Measurements from ENCODE around the gene LYRM4.

Gene LYRM4

GRCh38 chr6:5282191-5282623, 21.5 kb upstream of the LYRM4 start:
- H3K4me3 ChIP-seq (ENCODE audit: low read depth, low read length) = no peak overlapping the region

- H3K4me3 ChIP-seq (ENCODE audit: low read depth, low read length) = no peak overlapping the region
These were observed 20.2 kb upstream of the LYRM4 start for GRCh38 chr6:5280920-5281319.

GRCh38 chr6:5279891-5280338, 19.2 kb upstream of the LYRM4 start:
- H3K4me3 ChIP-seq (ENCODE audit: low read depth, low read length) = no peak overlapping the region

DNA sequence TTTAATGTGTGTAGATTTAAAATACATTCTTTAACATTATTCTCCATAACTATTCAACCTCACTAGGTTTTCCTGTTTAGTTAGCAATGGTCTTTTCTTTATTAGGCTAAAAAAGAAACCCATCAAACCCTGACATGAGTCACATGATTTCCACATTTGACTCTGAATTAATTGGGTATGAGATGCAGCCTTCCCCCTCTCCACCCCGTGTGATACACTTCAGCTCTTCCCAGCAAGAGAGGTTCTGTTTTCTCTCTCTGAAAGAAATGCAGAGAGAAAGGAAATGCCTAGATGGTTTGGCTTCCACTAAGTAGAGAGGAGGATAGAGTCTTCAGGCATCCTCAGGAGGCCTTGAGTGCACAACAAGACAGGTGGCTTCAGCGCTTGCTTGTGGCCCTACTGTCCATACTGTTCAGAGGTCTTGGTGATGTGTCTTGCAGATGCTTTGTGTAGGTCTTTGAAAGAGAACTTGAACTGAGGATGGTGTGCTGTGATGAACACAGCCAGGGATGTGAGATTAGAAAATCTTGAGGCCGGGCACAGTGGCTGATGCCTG, 17.9 kb upstream of the LYRM4 start:
- H3K4me3 ChIP-seq (ENCODE audit: low read depth, low read length) = no peak overlapping the region

DNA sequence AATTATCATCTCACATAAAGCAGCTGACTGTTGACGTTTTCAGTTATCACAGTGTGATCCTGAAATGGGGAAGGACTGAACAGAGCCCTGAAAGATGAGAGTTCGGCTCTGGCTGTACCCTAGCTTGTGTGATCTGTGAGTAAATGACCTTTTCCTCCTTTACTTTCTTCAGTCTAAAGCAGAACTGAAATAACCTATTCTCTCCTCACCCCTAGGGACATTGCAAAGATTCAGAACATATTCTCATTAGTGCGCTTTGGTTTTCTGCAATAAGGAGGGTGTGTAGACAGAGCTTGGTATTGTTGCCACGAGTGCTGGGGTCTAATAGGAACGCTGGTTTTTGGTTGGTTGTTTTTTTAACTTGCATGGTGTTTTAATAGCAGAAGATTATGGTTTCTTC, 17.3 kb upstream of the LYRM4 start:
- no peak overlapping the region for H3K4me3 ChIP-seq (ENCODE audit: low read depth, low read length)

GRCh38 chr6:5277589-5277988, 16.8 kb upstream of the LYRM4 start:
- no peak overlapping the region for H3K4me3 ChIP-seq (ENCODE audit: low read depth, low read length)

GRCh38 chr6:5276581-5276980, 15.8 kb upstream of the LYRM4 start:
- H3K4me3 ChIP-seq (ENCODE audit: low read depth, low read length) = no peak overlapping the region

DNA sequence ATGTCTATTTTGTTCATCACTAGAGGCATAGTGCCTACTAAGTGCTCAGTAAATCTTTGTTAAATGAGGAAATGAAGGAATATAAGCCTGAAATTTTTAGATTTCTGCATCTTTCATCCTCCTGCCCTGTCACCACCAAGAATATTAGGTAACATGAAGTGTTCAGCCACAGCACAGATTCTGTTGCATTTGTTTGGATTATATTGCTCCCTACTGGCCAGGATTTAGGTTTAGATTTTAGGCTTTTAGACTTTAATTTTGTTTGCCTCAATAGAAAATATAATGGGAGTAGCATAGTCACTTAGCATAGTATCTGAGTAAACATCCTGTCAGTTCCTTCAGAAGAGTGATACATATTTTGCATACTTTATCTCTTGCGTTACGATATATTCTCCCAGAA, 14.7 kb upstream of the LYRM4 start:
- H3K4me3 ChIP-seq (ENCODE audit: low read depth, low read length) = no peak overlapping the region

DNA sequence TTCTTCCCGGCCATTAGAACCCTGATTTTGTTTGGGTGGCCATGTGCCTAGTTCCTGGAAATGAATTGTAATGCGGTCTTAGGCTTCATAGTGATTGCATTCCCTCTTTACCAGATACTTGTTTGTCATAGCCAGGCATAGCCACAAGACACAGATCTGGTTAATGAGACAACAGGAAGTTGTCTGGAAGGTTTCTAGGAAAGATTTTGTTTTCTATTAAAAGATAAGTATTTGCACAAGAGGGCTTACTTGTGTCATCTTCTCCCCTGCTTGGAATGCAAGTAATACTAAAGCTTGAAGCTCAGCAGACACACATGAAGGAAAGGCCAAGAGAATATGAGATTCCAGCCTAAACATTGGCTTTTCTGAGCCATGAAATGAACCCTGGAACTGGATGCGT, 13.5 kb upstream of the LYRM4 start:
- no peak overlapping the region for H3K4me3 ChIP-seq (ENCODE audit: low read depth, low read length)

DNA sequence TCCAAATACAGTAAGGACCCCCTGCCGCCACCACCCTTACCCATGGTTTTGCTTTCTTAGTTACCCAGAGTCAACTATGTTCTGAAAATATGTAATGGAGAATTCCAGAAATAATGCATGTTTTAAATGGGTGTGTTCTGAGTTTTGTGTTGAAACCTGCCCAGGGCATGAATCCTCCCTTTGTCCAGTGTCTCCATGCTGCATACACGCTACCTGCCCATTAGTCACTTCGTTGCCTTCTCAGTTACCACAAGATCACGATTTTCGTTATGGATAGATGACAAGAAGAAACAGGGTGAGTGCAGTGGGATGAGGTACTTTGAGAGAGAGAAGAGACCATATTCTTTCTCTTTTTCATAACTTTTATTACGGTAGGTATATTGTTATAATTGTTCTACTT, 11.2 kb upstream of the LYRM4 start:
- no peak overlapping the region for H3K4me3 ChIP-seq (ENCODE audit: low read depth, low read length)

DNA sequence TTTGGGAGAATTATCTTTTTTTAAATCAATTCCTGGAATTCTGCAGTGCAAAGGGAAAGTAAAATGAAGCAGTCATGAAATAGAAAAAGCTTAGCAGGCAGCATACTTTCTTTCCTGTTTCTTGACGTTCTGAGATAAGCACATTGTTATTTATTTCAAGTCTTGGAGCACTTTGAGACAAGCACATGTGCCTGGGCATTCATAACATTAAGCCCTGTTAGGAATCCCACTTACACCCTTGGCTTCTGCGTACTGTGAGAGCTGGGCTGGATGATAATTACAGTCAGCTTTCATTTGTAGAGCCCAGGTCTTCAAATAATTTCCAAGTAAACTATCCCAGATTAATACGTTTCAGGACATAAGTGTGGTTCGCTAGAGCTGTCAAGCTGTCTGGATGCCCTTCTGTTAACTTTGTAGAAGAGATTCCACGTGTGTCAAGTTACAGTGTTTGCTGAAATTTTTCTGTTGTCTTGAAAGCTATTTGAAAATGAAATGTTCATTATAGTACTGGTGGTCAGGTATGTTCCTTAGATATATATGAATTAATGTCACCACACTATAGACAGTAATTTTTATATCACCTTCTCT, 9.4 kb upstream of the LYRM4 start:
- no peak overlapping the region for H3K4me3 ChIP-seq (ENCODE audit: low read depth, low read length)

GRCh38 chr6:5266423-5266822, 5.7 kb upstream of the LYRM4 start:
- no peak overlapping the region for H3K4me3 ChIP-seq (ENCODE audit: low read depth, low read length)

GRCh38 chr6:5261545-5262109, 877 bp upstream of the LYRM4 start:
- peak overlapping the region; percentile 87 for H3K4me3 ChIP-seq (ENCODE audit: low read depth, low read length)

GRCh38 chr6:5260111-5260620, 584 bp downstream of the LYRM4 start:
- peak overlapping the region; percentile 87 for H3K4me3 ChIP-seq (ENCODE audit: low read depth, low read length)

DNA sequence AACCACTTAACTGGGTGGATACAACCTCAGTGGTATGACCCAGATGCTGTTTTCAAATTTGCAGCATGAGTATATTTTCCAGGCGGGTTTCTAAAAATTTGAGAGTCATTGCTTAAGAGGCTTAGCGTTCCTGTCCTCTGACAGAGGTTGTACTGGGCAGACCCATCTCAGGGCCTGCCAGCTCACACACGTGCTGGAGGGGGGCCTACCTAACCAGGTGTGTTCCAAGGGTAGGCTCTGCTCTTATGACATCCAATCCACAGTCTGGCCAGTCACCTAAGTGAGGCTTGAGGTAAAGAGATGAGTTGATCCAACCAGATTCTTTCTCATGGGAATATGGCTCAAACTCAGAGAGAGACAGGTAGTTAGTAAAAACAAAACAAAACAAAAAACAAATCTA, 1.3 kb downstream of the LYRM4 start:
- peak overlapping the region; percentile 87 for H3K4me3 ChIP-seq (ENCODE audit: low read depth, low read length)

DNA sequence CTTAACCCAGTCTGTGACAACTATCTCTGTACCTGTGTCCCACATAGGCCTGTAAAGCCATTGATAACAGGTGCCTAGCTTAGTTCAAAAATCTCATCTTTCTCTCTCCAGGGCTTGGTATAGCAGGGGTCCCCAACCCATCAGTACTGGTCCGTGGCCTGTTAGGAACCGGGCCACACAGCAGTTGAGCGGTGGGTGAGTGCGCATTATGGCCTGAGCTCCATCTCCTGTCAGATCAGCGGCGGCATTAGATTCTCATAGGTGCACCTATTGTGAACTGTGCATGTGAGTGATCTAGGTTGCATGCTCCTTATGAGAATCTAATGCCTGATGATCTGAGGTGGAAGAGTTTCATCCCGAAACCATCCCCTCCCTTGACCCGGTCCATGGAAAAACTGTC, 3.4 kb downstream of the LYRM4 start:
- H3K4me3 ChIP-seq (ENCODE audit: low read depth, low read length) = no peak overlapping the region

DNA sequence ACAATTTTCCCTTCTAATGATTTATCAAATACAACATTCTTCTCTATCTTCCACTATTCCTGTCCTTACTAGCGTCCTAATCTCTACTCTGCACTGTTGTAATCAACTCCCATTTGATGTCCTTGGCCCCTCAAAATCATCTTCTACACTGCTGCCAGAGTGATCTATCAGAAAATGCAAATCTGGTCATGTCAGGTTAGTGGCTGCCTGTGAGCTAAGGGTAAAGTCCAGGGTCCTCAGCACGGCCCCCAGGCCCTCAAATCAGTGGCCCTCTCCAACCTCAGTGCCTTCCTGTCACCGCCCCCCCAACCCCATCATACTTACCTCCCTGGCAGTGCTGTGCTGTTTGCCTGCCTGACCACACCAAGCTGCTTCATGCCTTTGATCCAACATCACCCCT, 3.8 kb downstream of the LYRM4 start:
- no peak overlapping the region for H3K4me3 ChIP-seq (ENCODE audit: low read depth, low read length)

DNA sequence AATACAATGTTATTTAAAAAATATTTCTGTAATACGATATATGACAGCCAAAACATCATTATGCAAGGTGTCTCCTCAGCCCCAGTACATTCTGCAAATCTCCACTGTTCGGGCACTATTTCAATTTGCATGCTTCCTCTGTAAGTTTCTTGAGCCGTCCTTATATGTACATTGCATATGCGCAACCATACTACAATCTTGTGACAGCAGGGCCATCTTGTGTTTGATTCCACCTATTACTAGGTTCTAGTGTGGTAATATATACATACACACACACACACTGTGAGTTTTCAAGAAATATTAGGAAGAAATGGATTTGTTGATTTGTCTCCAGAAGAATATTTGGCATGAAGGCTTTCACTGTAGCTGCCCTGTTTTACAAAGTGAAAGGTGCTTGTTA, 9.8 kb downstream of the LYRM4 start:
- H3K4me3 ChIP-seq (ENCODE audit: low read depth, low read length) = no peak overlapping the region

DNA sequence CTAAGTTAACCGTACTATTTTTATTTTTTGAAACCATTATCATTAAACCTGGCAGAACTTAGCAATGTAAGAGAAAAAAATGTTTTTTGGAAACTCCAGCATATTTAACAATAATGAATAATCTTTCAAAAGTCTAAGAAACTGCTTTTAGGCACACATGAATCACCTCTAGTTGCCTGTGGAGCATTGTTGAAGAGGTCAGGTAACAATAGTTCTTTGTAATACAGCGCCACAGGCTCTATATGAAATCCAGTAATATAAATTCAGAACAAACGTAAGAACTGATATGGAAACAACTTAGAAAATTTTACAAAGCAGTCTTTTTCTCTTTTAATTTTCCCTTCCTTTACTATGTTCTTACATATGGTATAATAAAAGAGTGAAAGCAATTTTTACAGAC, 10.3 kb downstream of the LYRM4 start:
- no peak overlapping the region for H3K4me3 ChIP-seq (ENCODE audit: low read depth, low read length)

- H3K4me3 ChIP-seq (ENCODE audit: low read depth, low read length) = no peak overlapping the region
These were observed 11.2 kb downstream of the LYRM4 start for GRCh38 chr6:5249451-5250122.

GRCh38 chr6:5248302-5249098, 12.2 kb downstream of the LYRM4 start:
- H3K4me3 ChIP-seq (ENCODE audit: low read depth, low read length) = no peak overlapping the region

All from iPS-11a (cell line).